ENCODE measurements around the gene TEAD1. TPM values are rescaled to one million over a fixed set of nuclear protein-coding genes. Genes with fewer than 3 reads are reported as not detected.

The TEAD1 gene
- total and polyA plus RNA-seq, 10 of the 15 experiments (the other 5 are each of a cell fraction or from before 2014, with no cell fraction given): 0.01 to 0.59 (median 0.04) TPM; not detected in 6

DNA sequence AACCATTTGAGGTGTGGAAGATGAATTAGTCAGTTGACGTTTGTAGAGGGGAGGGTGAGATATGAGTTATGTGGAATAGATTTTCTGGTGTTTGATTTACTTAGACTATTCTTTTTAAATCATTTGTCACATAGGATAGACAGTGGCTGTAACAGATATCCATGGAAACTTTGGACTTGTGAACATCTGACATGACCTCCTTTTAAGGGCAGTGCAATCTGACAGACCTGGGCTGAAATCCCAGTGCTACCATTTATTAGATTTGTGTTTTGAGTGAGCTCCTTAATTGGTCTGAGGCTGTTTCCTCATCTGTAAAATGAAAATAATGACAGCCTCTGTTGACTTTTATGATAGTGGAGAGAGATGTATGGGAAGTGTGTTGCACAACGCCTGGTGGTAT is 159.9 kb downstream of the TEAD1 start:
- ChIA-PET RAD21 (ENCODE audit: unreplicated experiment) (no interaction called here), CTCF (no interaction called here), SMC1A (ENCODE audit: uncharacterized antibody, unreplicated experiment) (no interaction called here), POLR2A (no interaction called here)
- H3K27ac ChIP-seq (ENCODE audit: control insufficient read depth, insufficient read depth): no peak overlapping the region
- no peak overlapping the region for H2AFZ ChIP-seq (ENCODE audit: control insufficient read depth, low read depth, low read length)
- no peaks in the 10 kb centered on the region for H3K27me3 ChIP-seq (replicated peaks in 1 of 2; ENCODE audit: control insufficient read depth in 2 of 2, insufficient read depth in 2 of 2, low read length in 1 of 2)
- no peak overlapping the region for H3K9ac ChIP-seq (ENCODE audit: control insufficient read depth, insufficient read depth, low read length)
- H3K4me2 ChIP-seq (ENCODE audit: control insufficient read depth, insufficient read depth): no peak overlapping the region
- in situ Hi-C loops (cut with MboI) (no loop called here), intact Hi-C loops (cut with micrococcal nuclease; ENCODE audit: unreplicated experiment) (no loop called here)
- TF ChIP-seq YY1 (IDR thresholded peaks at IDR 0.05; ENCODE audit: low read depth, low read length) (no peak), SUPT20H (IDR thresholded peaks at IDR 0.05; ENCODE audit: borderline replicate concordance, control insufficient read depth, low read depth, low read length) (no peak), CHD2 (IDR thresholded peaks at IDR 0.05; ENCODE audit: borderline replicate concordance, low read depth, low read length) (no peak), STAT3 (IDR thresholded peaks at IDR 0.05; ENCODE audit: low read depth, low read length) (no peak), RUNX3 (IDR thresholded peaks at IDR 0.05; ENCODE audit: low read length) (no peak), PML (IDR thresholded peaks at IDR 0.05; ENCODE audit: low read length) (no peak), ZNF622 (IDR thresholded peaks at IDR 0.05) (no peak), BCL11A (IDR thresholded peaks at IDR 0.05; ENCODE audit: low read depth, low read length) (no peak), TCF12 (IDR thresholded peaks at IDR 0.05; ENCODE audit: low read depth, low read length) (no peak), ZBED1 (IDR thresholded peaks at IDR 0.05; ENCODE audit: borderline replicate concordance) (no peak), ZNF217 (IDR thresholded peaks at IDR 0.05) (no peak), NFXL1 (IDR thresholded peaks at IDR 0.05; ENCODE audit: borderline replicate concordance) (no peak)
- no peaks in the 10 kb centered on the region for H3K9me3 ChIP-seq (replicated peaks; ENCODE audit: control insufficient read depth, insufficient read depth, low read length)
- no peaks in the 10 kb centered on the region for H3K79me2 ChIP-seq (ENCODE audit: control insufficient read depth, insufficient read depth, low read length)
- no peak for ATAC-seq
- H3K36me3 ChIP-seq (ENCODE audit: control insufficient read depth in 2 of 2, insufficient read depth in 2 of 2, low read length in 1 of 2): no peaks in the 10 kb centered on the region
- no peaks in the 10 kb centered on the region for H3K4me1 ChIP-seq (ENCODE audit: control insufficient read depth, insufficient read depth, low read length)
- BruUV-seq (replicated peaks): no TSS peak
- no peak for FAIRE-seq
- H4K20me1 ChIP-seq (ENCODE audit: control insufficient read depth, insufficient read depth): no peaks in the 10 kb centered on the region
- WGBS (ENCODE audit: insufficient coverage, insufficient replicate concordance, low lambda C conversion rate, missing lambda C conversion rate): 15% methylated on average over 2 of the region's 2 CpGs
- H3K4me3 ChIP-seq: no peak overlapping the region
- DNase-seq (ENCODE audit: low read depth, low spot score): no peak
